Fibroblast of skin of left biceps (primary cell): ENCODE data around the gene HTR3A.

Source experiments
- DNase-seq, 2 experiments: peaks; one replicate each; pipeline ENCODE4 v3.0.0-alpha.2; 2013; ENCODE audit warnings: low read depth in 2 of 2

HTR3A gene

DNA sequence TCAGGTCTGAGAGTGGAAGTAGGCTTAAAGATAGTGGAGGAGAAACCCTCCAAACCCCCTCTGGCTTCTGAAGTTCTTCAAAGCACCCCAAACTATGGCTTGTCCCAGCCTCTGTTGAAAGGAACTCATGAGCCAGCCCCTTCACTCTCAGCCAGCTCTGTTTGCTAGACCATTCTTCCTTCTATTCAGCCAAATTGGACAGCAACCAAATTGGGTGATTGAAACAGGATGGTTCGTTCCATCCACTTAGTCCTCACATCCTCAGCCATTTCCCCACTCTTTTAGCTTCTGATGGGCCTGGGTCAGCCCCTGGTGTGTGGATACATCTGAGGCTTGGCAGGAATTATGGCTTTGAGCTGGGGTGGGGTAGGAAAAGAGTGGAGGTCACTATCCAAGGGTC is 4.5 kb downstream of the HTR3A start:
- DNase-seq, result no peak

DNA sequence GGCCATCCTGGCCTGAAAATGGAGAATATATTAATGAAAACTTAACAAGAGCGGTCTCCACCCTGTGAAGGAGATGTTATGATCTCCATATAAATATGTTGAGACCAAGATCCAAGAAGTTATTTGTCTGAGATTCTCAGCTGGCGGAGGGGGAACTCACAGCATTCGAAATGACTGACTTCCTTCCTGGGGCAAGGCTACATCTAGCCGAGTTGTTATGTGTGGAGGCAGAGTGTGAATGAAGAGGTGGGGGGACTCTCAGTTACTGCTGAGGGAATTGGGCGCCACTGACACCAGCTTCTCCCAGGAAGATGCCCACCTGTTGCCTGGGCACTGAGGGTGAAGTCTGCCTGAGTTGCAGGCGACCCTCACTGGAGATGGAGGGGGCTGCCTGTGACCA is 5.9 kb downstream of the HTR3A start:
- DNase-seq, result no peak

DNA sequence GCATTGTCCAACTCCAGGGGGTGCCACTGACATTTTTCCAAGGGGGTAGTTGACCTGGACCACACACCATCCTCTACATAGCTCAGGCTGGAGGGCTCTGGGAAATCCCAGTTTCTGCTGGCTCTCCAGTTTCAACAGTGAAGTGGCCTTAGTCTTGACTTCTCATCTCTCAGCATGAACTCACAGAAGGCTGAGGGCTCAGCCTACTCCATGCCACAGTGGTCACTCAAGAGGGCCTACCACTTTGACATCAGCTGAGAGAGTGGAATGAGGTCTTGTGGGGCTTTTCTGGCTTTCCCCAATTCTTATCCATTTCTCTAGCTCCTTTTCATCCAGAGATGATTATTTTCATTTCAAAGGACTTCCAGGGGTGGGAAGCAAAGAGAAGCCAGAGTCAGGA is 7.4 kb downstream of the HTR3A start:
- no peak for DNase-seq

DNA sequence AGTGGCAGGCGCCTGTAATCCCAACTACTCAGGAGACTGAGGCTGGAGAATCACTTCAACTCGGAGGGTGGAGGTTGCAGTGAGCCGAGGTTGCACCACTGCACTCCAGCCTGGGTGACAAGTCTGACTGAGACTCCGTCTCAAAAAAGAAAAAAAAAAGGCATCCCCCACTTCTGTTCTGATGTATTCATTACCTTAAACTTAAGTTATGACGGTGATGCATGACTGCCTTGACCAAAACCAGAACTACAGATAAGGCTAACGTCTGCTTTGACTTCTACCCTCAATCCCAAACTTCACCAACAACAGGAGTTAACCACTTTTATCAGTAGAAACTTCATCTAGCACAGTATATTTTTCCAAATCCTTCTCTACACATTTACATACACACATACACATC is 9.9 kb downstream of the HTR3A start:
- no peak for DNase-seq

- DNase-seq, result no peak
These were observed 11.0 kb downstream of the HTR3A start for GRCh38 chr11:113985906-113986305.

GRCh38 chr11:113986351-113987140 is 11.6 kb downstream of the HTR3A start:
- no peak for DNase-seq

GRCh38 chr11:113989381-113989780 is 14.5 kb downstream of the HTR3A start:
- DNase-seq, result no peak

DNA sequence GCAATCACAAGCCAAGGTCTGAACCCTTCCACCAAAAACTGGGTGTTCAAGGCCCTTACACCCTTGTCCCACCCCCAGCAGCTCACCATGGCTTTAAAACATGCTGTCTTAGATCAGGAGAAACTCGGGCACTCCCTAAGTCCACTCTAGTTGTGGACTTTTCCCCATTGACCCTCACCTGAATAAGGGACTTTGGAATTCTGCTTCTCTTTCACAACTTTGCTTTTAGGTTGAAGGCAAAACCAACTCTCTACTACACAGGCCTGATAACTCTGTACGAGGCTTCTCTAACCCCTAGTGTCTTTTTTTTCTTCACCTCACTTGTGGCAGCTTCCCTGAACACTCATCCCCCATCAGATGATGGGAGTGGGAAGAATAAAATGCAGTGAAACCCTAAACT is 15.0 kb downstream of the HTR3A start:
- DNase-seq, result no peak

- no peak for DNase-seq
These were observed 16.3 kb downstream of the HTR3A start for GRCh38 chr11:113991170-113991569.

DNA sequence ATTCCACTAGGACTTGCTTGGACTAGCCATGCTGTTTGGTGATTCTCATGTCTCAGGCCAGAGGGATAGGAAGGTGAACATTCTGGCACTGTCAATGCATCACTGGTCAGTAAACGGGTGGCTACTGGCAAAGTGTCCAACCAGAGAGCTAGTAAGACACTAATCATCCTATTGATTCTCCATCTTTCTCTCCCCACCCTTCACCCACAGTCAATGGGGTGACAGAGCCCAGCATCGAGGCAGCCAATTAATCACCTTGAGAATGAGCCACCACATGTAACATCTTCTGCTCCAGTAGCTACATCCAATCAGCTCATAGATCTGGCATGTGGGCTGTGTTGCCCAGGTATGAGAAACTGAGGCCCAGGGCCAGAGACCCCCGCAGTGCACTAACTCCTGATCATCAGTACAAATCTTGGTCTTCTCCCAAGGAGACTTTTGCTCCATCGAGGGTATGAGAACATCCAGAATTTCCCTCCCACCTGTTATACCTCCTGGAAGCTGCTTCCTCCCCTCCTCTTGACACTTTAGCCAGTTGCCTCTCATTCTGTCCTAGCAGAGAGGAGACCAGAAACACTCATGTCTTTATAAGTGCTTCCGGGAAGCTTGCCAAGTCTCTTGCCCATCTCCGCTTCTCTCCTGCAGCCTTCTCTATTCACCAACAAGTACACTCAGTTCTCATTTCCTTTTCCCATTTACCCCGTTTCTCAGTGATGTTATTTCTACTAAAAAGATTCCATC is 17.0 kb downstream of the HTR3A start:
- no peak for DNase-seq

DNA sequence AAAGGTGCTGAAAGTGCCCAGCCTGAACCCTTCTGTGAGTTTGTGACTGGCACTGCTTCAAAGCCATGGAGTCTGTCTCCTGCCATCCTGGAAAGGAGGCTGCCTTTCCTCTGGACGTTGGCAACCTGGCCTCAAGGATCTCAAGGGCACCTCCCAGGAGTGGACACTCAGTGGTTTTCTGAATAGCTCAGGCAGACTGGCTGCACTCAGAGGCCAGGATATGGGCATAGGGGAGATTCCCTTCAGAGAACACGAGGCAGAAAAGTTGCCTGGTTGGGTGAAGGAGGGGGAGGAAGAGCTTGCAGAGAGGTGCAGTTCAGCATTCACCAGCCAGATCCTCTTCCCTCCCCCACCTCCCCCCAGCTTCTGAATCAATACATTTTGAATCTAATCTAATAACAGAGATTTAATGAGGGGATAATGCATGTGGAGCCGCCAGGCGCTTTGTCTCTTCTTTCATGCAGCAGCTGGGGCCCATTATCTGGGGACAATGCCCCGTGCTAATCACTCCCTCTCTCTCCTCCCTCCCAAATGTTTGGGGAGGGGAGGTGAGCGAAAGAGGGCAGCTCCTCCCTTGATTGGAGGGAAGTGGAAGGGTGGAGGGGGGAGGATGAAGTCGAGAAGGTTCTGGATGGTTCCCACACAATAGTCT is 17.7 kb downstream of the HTR3A start:
- DNase-seq, result no peak

GRCh38 chr11:113994077-113994954 is 19.4 kb downstream of the HTR3A start:
- no peak for DNase-seq

DNA sequence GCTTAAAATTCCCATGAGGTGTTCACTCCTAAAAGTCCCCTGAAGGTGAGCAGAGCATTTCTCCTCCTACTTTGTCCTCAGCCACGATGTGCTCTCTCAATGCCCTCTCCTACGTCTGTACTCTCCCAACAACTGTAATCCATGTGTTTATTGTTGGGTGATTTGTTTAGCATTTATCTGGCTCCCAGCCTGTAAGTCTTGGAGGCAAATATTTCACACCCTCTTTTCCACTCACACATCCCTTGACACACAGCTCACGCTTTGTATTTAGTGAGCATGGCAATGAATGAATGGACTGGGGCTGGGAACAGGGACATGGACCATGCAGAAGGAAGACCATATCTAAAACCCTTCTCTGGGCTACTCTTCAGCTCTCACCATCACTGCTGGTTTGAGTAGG is 22.6 kb downstream of the HTR3A start:
- no peak for DNase-seq

GRCh38 chr11:113998574-113998973 is 23.7 kb downstream of the HTR3A start:
- no peak for DNase-seq

- no peak for DNase-seq
These were observed 25.6 kb downstream of the HTR3A start for GRCh38 chr11:114000526-114000925.

DNA sequence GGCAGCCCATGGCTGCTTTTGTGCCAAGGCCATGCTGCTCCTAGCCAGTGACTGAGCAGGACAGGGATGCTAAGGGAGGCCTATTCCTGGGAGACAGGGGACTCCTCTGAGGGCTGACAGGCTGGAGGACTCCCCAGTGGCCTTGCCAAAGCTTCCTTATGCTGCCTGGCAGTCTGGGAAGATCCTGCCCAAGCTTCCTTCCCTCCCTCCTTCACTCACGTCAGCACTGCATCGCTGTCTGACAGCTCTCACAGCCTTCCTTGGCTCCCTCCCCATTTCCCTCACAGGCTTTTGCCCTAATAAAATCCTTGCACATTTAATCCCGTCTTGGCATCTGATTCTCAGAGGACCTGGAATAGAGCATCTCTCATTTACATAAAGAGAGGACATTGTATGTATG is 26.5 kb downstream of the HTR3A start:
- DNase-seq, result no peak

- DNase-seq, result no peak
These were observed 33.4 kb downstream of the HTR3A start for GRCh38 chr11:114008331-114008730.

GRCh38 chr11:114010931-114011330 is 36.0 kb downstream of the HTR3A start:
- no peak for DNase-seq

DNA sequence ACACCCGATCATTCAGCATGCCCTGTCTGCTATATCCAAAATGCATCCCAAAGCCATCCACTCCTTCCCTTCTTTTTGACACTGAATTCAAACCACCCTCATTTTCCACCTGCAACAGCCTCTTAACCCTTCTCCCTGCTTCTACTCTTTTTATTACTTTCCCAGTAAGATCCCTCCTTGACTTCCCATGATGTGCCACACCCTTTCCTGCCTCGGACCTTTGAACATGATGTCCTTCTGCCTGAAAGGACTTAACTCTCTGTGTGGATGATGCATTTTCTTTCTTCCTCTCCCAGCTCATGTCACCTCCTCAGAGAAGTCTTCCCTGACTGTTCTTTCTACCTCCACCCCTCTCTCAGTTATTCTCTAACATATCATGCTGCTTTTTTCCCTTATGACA is 36.5 kb downstream of the HTR3A start:
- no peak for DNase-seq

DNA sequence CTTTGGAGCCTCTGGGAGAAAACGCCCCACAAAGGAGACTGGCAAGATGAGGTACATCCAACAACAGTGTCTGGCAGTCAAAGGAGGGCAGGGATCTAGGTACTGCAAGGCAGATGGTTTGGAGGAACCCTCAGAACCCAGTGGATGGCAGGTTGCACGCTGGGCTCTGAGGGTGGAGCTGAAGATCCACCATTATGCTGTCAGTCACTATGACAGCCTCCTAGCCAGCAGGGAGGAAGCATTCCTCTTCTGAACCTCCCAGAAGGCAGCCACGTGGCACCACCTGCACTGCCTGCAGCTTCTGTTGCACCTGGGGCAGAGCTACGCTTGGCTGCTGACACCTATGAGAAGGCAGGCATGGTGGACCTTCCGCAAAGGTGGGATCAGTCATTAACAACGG is 40.2 kb downstream of the HTR3A start:
- no peak for DNase-seq

GRCh38 chr11:114016986-114017385 is 42.1 kb downstream of the HTR3A start:
- no peak for DNase-seq

DNA sequence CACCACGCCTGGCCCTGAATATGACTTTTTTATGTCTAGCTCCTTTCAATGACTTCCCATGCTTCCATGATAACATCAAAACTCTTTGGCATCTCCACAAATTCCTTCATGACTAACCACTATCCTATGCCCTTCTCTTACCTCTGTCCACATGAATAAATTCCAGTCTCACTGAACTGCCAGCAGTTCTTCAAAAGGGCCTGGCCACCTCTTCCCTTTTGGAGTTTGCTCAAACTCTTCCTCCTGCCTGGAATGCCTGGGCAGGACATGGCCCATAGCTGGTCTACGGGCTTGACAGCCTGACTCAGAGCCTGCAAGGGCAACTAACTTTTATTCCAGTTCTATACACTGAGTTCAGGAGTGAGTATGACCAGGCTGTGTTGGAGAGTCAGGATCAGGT is 42.8 kb downstream of the HTR3A start:
- DNase-seq, result no peak
